PC-9 (cell line): ENCODE measurements around the gene IRAG1. TPM values are rescaled to one million over a fixed set of nuclear protein-coding genes. Genes with fewer than 3 reads are reported as not detected.

Source experiments
- BruUV-seq: library from RNA; stranded (reverse); fragments of 400-500 nt; replicated peaks from 2 replicates; lab custom pipeline; 2021; lab: Mats Ljungman, UMichigan
- CTCF ChIA-PET: fragments of 300-600 bp; sonication (Branson Sonifier 250); formaldehyde crosslinking; loops from one replicate; lab custom pipeline; 2022; ENCODE audit warnings: antibody characterized with exemption; lab: Charles Lee
- POLR2A ChIA-PET: fragments of 300-600 bp; sonication (Branson Sonifier 250); formaldehyde crosslinking; loops from one replicate; lab custom pipeline; 2022; ENCODE audit warnings: antibody characterized with exemption; ENCODE audit not compliant: unreplicated experiment; lab: Charles Lee
- DNase-seq, 2 experiments: peaks; one replicate each; pipeline versions ENCODE4 v3.0.0 to v3.0.0-alpha.2; 2015 to 2022; ENCODE audit warnings: mixed read lengths in 1 of 2
- H2AFZ ChIP-seq: fragments of 200-600 bp; sonication (generic); 2 replicates; pipeline ENCODE4 v1.8.1; 2017; ENCODE audit warnings: antibody characterized with exemption
- H3F3A ChIP-seq: fragments of 200-600 bp; sonication (generic); 2 replicates; pipeline ENCODE4 v1.8.1; 2017; ENCODE audit warnings: antibody characterized with exemption, mild to moderate bottlenecking, low read depth; ENCODE audit not compliant: insufficient read depth
- H3K27ac ChIP-seq: fragments of 200-600 bp; sonication (generic); 2 replicates; pipeline ENCODE4 v1.6.1; 2016; ENCODE audit warnings: mixed run types
- H3K27me3 ChIP-seq: fragments of 200-600 bp; sonication (generic); 2 replicates; pipeline ENCODE4 v1.6.1; 2016; ENCODE audit warnings: low read depth, mixed run types; ENCODE audit not compliant: insufficient read depth
- H3K36me3 ChIP-seq: fragments of 200-600 bp; sonication (generic); 2 replicates; pipeline ENCODE4 v1.6.1; 2016; ENCODE audit warnings: low read depth, mixed run types
- H3K4me1 ChIP-seq: fragments of 200-600 bp; sonication (generic); replicated peaks from 2 replicates; pipeline ENCODE4 v1.6.1; 2016; ENCODE audit warnings: mixed run types; ENCODE audit not compliant: insufficient read depth
- H3K4me2 ChIP-seq: fragments of 200-600 bp; sonication (generic); 2 replicates; pipeline ENCODE4 v1.6.1; 2017; ENCODE audit warnings: mixed run types
- H3K4me3 ChIP-seq: fragments of 200-600 bp; sonication (generic); 2 replicates; pipeline ENCODE4 v1.6.1; 2016; ENCODE audit warnings: mixed run types
- H3K79me2 ChIP-seq: fragments of 200-600 bp; sonication (generic); 2 replicates; pipeline ENCODE4 v1.6.1; 2017; ENCODE audit warnings: low read depth, mixed run types
- H3K9me2 ChIP-seq: fragments of 200-600 bp; sonication (generic); 2 replicates; pipeline ENCODE4 v1.8.1; 2017; ENCODE audit warnings: mild to moderate bottlenecking; ENCODE audit not compliant: insufficient read depth
- H3K9me3 ChIP-seq: fragments of 200-600 bp; sonication (generic); 2 replicates; pipeline ENCODE4 v1.8.1; 2016; ENCODE audit warnings: low read depth; ENCODE audit not compliant: insufficient read depth
- H4K20me1 ChIP-seq: fragments of 200-600 bp; sonication (generic); 2 replicates; pipeline ENCODE4 v1.8.1; 2017; ENCODE audit not compliant: insufficient read depth
- CTCF ChIP-seq: fragments of 200-600 bp; sonication (generic); conservative IDR thresholded peaks from 2 replicates; pipeline ENCODE4 v1.6.1; 2017; ENCODE audit warnings: mixed run types, antibody characterized with exemption, mild to moderate bottlenecking, moderate library complexity
- EZH2 ChIP-seq: fragments of 200-600 bp; sonication (generic); IDR thresholded peaks from 2 replicates; pipeline ENCODE4 v1.8.0; 2017; ENCODE audit warnings: antibody characterized with exemption, low read depth
- intact Hi-C: fragments of 100-400 bp; cut with micrococcal nuclease; formaldehyde crosslinking; loops from one replicate; pipeline ENCODE4 v1.10.0; 2022; ENCODE audit not compliant: unreplicated experiment
- total RNA-seq: library from RNA; stranded (reverse); gene quantifications from 2 replicates; pipeline ENCODE4 v1.2.3, GENCODE V29; 2021

IRAG1 gene
- total RNA-seq, 1 experiment from 2014 or later: 1.3 TPM

GRCh38 chr11:10728789-10729472 is 35.4 kb upstream of the IRAG1 start:
- ChIA-PET POLR2A (no interaction called here), CTCF (interaction anchor here (0.6 kb wide), 1 partner anchor 203 kb away, joined by 5 read pairs; no protein-coding TSS in a partner anchor)
- no peaks in the 10 kb centered on the region for H3K27me3 ChIP-seq
- no peak overlapping the region for H3K27ac ChIP-seq
- DNase-seq: no peak
- no TSS peak for BruUV-seq
- no peak overlapping the region for H3K4me2 ChIP-seq
- no peaks in the 10 kb centered on the region for H4K20me1 ChIP-seq
- H3F3A ChIP-seq: no peaks in the 10 kb centered on the region
- intact Hi-C loops: no loop called here
- no peaks in the 10 kb centered on the region for H3K4me1 ChIP-seq
- no peaks in the 10 kb centered on the region for H3K9me2 ChIP-seq
- H3K9me3 ChIP-seq: no peaks in the 10 kb centered on the region; the same call in 1 of the 2 replicates
- H3K4me3 ChIP-seq: no peak overlapping the region
- H2AFZ ChIP-seq: no peak overlapping the region
- no peaks in the 10 kb centered on the region for H3K79me2 ChIP-seq
- TF ChIP-seq CTCF (no peak), EZH2 (no peak)
- H3K36me3 ChIP-seq: no peaks in the 10 kb centered on the region

- POLR2A ChIA-PET: no interaction called here
- DNase-seq: no peak
- Histone ChIP-seq H3K27ac (no peak overlapping the region), H3K4me1 (no peaks in the 10 kb centered on the region), H3K36me3 (no peaks in the 10 kb centered on the region), H2AFZ (no peak overlapping the region), H3K9me3 (no peaks in the 10 kb centered on the region; the same call in 1 of the 2 replicates), H3K79me2 (no peaks in the 10 kb centered on the region), H3K27me3 (no peaks in the 10 kb centered on the region), H3K9me2 (no peaks in the 10 kb centered on the region), H4K20me1 (no peaks in the 10 kb centered on the region), H3F3A (no peaks in the 10 kb centered on the region), H3K4me2 (no peak overlapping the region), H3K4me3 (no peak overlapping the region)
- TF ChIP-seq EZH2 (no peak), CTCF (no peak)
- BruUV-seq: no TSS peak
- intact Hi-C loops: no loop called here
- CTCF ChIA-PET: interaction anchor here (0.6 kb wide), 1 partner anchor 202 kb away, joined by 5 read pairs; no protein-coding TSS in a partner anchor
Measured at GRCh38 chr11:10728154-10728553, 34.6 kb upstream of the IRAG1 start.

DNA sequence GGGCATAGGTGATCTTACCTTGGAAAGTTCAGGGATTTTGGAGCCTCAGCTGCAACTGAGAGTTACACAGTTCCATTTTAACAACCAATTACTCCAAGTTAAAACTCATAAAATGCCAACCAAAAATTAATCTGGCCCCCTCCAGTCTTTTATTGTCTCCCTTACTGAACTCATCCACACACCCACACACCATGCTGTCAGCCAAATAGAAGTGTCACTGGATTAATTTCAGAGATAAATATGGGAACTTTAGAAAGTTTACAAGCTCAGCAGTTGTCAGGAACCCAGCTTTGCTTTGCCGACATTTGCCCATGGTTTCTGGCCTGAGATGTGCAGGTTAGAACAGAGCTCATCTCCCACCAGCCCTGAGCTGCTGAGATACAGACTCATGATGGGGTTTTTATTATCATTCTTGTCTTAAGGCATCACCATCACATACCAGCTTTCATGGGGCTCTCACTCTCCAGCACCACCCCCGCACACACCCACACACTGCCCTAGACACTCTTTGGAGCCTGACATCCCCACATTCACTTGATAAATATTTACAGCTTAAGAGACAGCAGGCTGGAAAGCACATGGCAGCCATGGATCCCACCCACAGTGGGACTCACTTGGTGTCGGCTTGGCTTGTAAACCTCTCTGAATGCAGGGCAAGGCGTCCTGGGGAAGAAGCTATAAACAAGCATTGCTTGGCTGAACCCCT is 33.7 kb upstream of the IRAG1 start:
- H3K4me1 ChIP-seq: no peaks in the 10 kb centered on the region
- no peak overlapping the region for H2AFZ ChIP-seq
- H3K36me3 ChIP-seq: no peaks in the 10 kb centered on the region
- H3K9me3 ChIP-seq: no peaks in the 10 kb centered on the region
- TF ChIP-seq EZH2: no peak
- no peak for TF ChIP-seq CTCF
- no peak overlapping the region for H3K27ac ChIP-seq
- intact Hi-C loops: no loop called here
- H3K4me3 ChIP-seq: no peak overlapping the region
- no peaks in the 10 kb centered on the region for H3K9me2 ChIP-seq
- CTCF ChIA-PET: no interaction called here
- no peak overlapping the region for H3K4me2 ChIP-seq
- BruUV-seq: no TSS peak
- H3F3A ChIP-seq: no peaks in the 10 kb centered on the region
- no peaks in the 10 kb centered on the region for H3K27me3 ChIP-seq
- POLR2A ChIA-PET: interaction anchor here (0.7 kb wide), 1 partner anchor 640 kb away, joined by 4 read pairs; no protein-coding TSS in a partner anchor
- no peaks in the 10 kb centered on the region for H3K79me2 ChIP-seq
- no peaks in the 10 kb centered on the region for H4K20me1 ChIP-seq
- no peak for DNase-seq
